ENCODE results near the gene CYB5B. TPM values are rescaled to one million over a fixed set of nuclear protein-coding genes. Genes with fewer than 3 reads are reported as not detected.
"Not testable (repeated sequence)": the region's sequence is repeated elsewhere in the genome, so short reads cannot be mapped to it uniquely, and the experiment has no call there.

The CYB5B gene
- total RNA-seq, 1 donor from 2014 or later: 120 TPM

DNA sequence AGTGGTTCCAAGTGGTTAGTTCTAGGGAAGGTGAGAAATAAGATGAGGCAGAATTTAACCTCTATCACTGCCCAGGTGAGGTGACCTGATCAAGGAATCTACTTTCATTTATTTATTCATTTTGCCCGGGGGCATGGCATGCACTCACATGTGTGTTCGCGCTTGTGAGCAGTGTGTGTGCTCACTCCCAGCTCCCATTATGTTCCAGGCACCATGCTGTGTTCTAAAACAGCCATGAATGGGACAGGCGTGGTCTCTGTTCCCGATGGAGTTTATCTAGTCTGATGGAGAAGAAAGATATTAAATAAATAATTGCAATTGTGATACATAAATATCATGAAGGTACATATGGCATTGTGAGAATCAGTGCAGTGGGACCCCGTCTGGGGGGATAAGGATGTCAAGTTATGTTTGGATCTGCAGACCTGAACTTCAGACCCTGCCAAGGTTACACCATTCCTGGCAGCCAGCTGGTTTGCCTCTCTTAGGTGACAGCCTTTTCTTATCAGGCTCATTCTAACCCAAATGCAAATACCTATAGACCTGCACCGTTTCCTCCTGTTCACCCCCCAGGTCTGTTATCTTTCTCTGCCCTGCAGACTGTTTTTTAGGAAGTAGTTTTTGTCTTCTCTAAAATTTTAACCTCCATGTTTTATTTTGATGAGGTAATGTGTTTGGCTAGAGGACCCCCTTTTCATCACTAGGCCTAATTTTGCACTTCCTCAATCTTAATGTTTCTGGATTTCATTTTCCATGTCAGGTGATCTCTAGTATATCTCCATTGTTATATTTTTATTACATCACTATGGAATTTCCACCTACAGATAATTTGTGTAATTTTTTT lies 11.8 kb downstream of the CYB5B start:
- Mint-ChIP-seq H3K4me1 (ENCODE audit: unreplicated experiment) (peaks cover 11% of the 10 kb centered on the region), H3K36me3 (ENCODE audit: low read depth, unreplicated experiment) (no peaks in the 10 kb centered on the region), H3K9me3 (ENCODE audit: unreplicated experiment) (no peaks in the 10 kb centered on the region), H3K27me3 (ENCODE audit: unreplicated experiment) (peaks cover 3% of the 10 kb centered on the region), H3K27ac (ENCODE audit: unreplicated experiment) (no peak overlapping the region), H3K4me3 (ENCODE audit: unreplicated experiment) (no peak overlapping the region)
- TF ChIP-seq CTCF (IDR thresholded peaks at IDR 0.05; ENCODE audit: unreplicated experiment): no peak
- no peak for DNase-seq (ENCODE audit: low spot score)

DNA sequence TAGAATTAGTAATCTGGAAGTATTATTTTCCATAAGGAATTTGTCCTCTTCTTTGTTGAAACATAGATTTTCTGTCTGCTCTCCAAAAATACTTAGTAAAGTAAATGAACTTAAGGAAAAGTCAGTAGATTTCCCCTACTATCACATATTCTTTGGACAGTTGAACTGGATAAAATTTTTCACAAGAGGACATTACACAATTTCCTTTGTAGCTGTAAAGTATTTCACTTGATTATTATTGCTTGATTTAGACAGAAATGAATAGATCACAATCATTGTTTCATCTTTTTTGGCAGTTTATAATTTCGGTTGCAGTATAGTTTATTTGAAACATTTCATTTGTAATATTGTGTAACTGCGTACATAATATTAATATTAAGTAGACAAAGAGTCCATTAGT lies 12.5 kb downstream of the CYB5B start:
- peaks cover 11% of the 10 kb centered on the region for H3K4me1 Mint-ChIP-seq (ENCODE audit: unreplicated experiment)
- no peak overlapping the region for H3K4me3 Mint-ChIP-seq (ENCODE audit: unreplicated experiment)
- H3K9me3 Mint-ChIP-seq (ENCODE audit: unreplicated experiment): no peaks in the 10 kb centered on the region
- no peak for TF ChIP-seq CTCF (IDR thresholded peaks at IDR 0.05; ENCODE audit: unreplicated experiment)
- peaks cover 3% of the 10 kb centered on the region for H3K27me3 Mint-ChIP-seq (ENCODE audit: unreplicated experiment)
- DNase-seq (ENCODE audit: low spot score): no peak
- H3K27ac Mint-ChIP-seq (ENCODE audit: unreplicated experiment): no peak overlapping the region
- H3K36me3 Mint-ChIP-seq (ENCODE audit: low read depth, unreplicated experiment): no peaks in the 10 kb centered on the region

GRCh38 chr16:69438465-69438864 lies 14.0 kb downstream of the CYB5B start:
- no peak for TF ChIP-seq CTCF (IDR thresholded peaks at IDR 0.05; ENCODE audit: unreplicated experiment)
- Mint-ChIP-seq H3K9me3 (ENCODE audit: unreplicated experiment) (no peaks in the 10 kb centered on the region), H3K27ac (ENCODE audit: unreplicated experiment) (no peak overlapping the region), H3K36me3 (ENCODE audit: low read depth, unreplicated experiment) (no peaks in the 10 kb centered on the region), H3K4me3 (ENCODE audit: unreplicated experiment) (no peak overlapping the region), H3K4me1 (ENCODE audit: unreplicated experiment) (peaks cover 11% of the 10 kb centered on the region), H3K27me3 (ENCODE audit: unreplicated experiment) (peaks cover 3% of the 10 kb centered on the region)
- DNase-seq (ENCODE audit: low spot score): no peak

DNA sequence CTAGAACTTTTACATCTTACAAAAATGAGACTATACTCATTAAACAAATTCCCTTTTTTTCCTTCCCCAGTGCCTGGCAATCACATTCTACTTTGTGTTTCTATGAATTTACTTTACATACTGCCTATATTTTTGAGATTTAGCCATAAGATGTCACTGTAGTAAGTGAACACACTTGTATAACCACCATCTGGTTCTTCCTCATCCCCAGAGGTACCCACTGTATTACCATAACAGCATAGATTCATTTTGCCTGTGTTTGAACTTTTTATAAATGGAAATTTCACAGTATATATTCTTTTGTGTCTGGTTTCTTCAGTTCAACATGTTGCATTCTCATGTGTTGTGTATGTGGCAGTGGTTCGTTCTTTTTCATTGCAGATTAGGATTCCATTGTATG lies 15.8 kb downstream of the CYB5B start:
- Mint-ChIP-seq H3K27ac (ENCODE audit: unreplicated experiment) (no peak overlapping the region), H3K27me3 (ENCODE audit: unreplicated experiment) (peaks cover 2% of the 10 kb centered on the region)

GRCh38 chr16:69441030-69441429 lies 16.6 kb downstream of the CYB5B start:
- not testable (repeated sequence) for DNase-seq (ENCODE audit: low spot score); H3K4me3 Mint-ChIP-seq (ENCODE audit: unreplicated experiment); H3K36me3 Mint-ChIP-seq (ENCODE audit: low read depth, unreplicated experiment); H3K4me1 Mint-ChIP-seq (ENCODE audit: unreplicated experiment); H3K9me3 Mint-ChIP-seq (ENCODE audit: unreplicated experiment); H3K27me3 Mint-ChIP-seq (ENCODE audit: unreplicated experiment); H3K27ac Mint-ChIP-seq (ENCODE audit: unreplicated experiment)

More for the DNA sequence above, 15.8 kb downstream of the CYB5B start:
- Mint-ChIP-seq H3K9me3 (ENCODE audit: unreplicated experiment) (no peaks in the 10 kb centered on the region), H3K4me3 (ENCODE audit: unreplicated experiment) (no peak overlapping the region), H3K4me1 (ENCODE audit: unreplicated experiment) (peaks cover 11% of the 10 kb centered on the region), H3K36me3 (ENCODE audit: low read depth, unreplicated experiment) (no peaks in the 10 kb centered on the region)
- no peak for TF ChIP-seq CTCF (IDR thresholded peaks at IDR 0.05; ENCODE audit: unreplicated experiment)
- no peak for DNase-seq (ENCODE audit: low spot score)

Data from endothelial cell (in vitro differentiated cells).